8988T (cell line): ENCODE measurements around the gene SIAE.

Experiments
- DNase-seq: peaks from one replicate; pipeline ENCODE4 v3.0.0; 2011

Gene SIAE

GRCh38 chr11:124673333-124674167 lies at the start of gene SIAE, which contains the start of gene SPA17:
SIAE (minus strand) TSS chr11:124673739; CDS start chr11:124673708, 31 bp downstream.
SPA17 (plus strand) TSS chr11:124673904; CDS start chr11:124675265, 1,361 bp downstream.
- DNase-seq = peak; percentile 91

- no peak for DNase-seq
Measured at GRCh38 chr11:124722176-124722575, 48.6 kb upstream of the SIAE start.

- DNase-seq = no peak
Measured at GRCh38 chr11:124719534-124719933, 46.0 kb upstream of the SIAE start.

GRCh38 chr11:124718801-124719200 lies 45.3 kb upstream of the SIAE start:
- no peak for DNase-seq

- DNase-seq = no peak
Measured at GRCh38 chr11:124717786-124718651, 44.5 kb upstream of the SIAE start.

- DNase-seq = no peak
Measured at GRCh38 chr11:124717421-124717785, 43.9 kb upstream of the SIAE start.

- DNase-seq = no peak
Measured at GRCh38 chr11:124716591-124716990, 43.1 kb upstream of the SIAE start.

- DNase-seq = no peak
Measured at GRCh38 chr11:124712392-124712791, 38.9 kb upstream of the SIAE start.

GRCh38 chr11:124707829-124708228 lies 34.3 kb upstream of the SIAE start:
- no peak for DNase-seq

- DNase-seq = no peak
Measured at GRCh38 chr11:124700028-124700427, 26.5 kb upstream of the SIAE start.

GRCh38 chr11:124699547-124699946 lies 26.0 kb upstream of the SIAE start:
- DNase-seq = no peak

GRCh38 chr11:124693142-124693541 lies 19.6 kb upstream of the SIAE start:
- DNase-seq = no peak

- no peak for DNase-seq
Measured at GRCh38 chr11:124682443-124682842, 8.9 kb upstream of the SIAE start.

GRCh38 chr11:124681421-124681820 lies 7.9 kb upstream of the SIAE start:
- DNase-seq = no peak

- no peak for DNase-seq
Measured at GRCh38 chr11:124678416-124678815, 4.9 kb upstream of the SIAE start.

- no peak for DNase-seq
Measured at GRCh38 chr11:124676386-124676785, 2.8 kb upstream of the SIAE start.

GRCh38 chr11:124674571-124674970 lies 1.0 kb upstream of the SIAE start:
- no peak for DNase-seq

GRCh38 chr11:124674168-124674517 lies 604 bp upstream of the SIAE start:
- DNase-seq = no peak

- no peak for DNase-seq
Measured at GRCh38 chr11:124672536-124673215, 863 bp downstream of the SIAE start.

GRCh38 chr11:124670732-124671131 lies 2.8 kb downstream of the SIAE start:
- no peak for DNase-seq

- DNase-seq = peak; percentile 47
Measured at GRCh38 chr11:124669193-124669592, 4.3 kb downstream of the SIAE start.

- no peak for DNase-seq
Measured at GRCh38 chr11:124667601-124668000, 5.9 kb downstream of the SIAE start.

GRCh38 chr11:124663861-124664260 lies 9.7 kb downstream of the SIAE start:
- DNase-seq = no peak
